Measurements from ENCODE around the gene IDS. TPM values are rescaled to one million over a fixed set of nuclear protein-coding genes. Genes with fewer than 3 reads are reported as not detected.
"Not testable (repeated sequence)": the region's sequence is repeated elsewhere in the genome, so short reads cannot be mapped to it uniquely, and the experiment has no call there.

IDS gene
- total RNA-seq, 1 donor from 2014 or later: 54.0 TPM

GRCh38 chrX:149491812-149492211 lies 13.3 kb downstream of the IDS start:
- no peak for TF ChIP-seq CTCF (conservative IDR thresholded peaks at IDR 0.05; ENCODE audit: low read depth, low read length)
- DNase-seq (ENCODE audit: low read depth): no peak
- no peak overlapping the region for H3K4me3 ChIP-seq (ENCODE audit: low read depth, low read length)

DNA sequence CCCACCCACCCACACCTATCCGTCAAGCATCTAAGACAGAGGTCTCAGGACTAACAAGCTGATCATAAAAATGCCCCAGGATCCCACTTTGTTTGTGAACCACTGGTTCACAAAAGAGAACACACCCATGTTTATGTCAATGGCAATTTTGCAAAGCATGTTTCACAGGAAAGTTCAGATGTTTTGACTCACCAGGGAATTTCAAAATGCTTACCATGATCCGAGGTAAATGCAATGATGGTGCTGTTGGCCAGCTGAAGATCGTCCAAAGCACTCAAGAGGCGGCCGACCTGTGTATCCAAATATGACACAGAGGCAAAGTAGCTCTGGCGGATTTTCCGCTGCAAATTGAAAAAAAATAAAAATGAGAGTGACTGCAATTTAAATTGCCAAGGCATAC lies 15.0 kb downstream of the IDS start:
- TF ChIP-seq CTCF (conservative IDR thresholded peaks at IDR 0.05; ENCODE audit: low read depth, low read length): no peak
- no peak overlapping the region for H3K4me3 ChIP-seq (ENCODE audit: low read depth, low read length)
- DNase-seq (ENCODE audit: low read depth): no peak

DNA sequence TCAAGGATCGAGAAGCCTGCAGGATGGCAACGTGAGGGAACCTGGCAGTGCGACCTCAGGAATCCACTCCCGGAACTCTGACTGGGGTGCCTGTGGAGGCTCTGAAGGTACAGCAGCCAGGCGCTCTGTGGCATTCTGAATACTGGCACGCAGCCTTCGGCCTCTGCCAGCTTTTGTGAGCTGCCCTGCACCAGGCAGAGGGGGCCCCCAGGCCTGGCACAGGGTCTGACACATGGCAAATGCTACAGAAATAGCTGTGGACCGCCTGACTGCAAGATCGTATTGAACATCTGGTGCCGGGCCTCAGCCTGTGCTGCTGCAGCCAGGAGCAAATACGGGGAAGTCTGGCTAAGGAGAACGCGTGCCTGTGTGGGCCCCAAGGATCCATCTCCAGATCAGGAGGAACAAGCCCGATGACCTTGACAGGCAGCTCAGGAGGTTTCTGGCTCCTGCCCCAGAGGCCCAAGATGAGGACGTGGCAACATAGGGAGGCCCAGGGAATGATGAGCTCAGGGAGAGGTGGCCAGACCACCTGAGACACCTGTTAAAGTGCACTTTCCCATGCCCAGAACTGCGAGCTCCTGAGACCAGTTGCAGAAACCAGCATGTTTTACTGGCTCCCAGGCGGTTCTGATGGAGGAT lies 16.6 kb downstream of the IDS start:
- not testable (repeated sequence) for DNase-seq (ENCODE audit: low read depth); H3K4me3 ChIP-seq (ENCODE audit: low read depth, low read length)

GRCh38 chrX:149488008-149488407 lies 17.1 kb downstream of the IDS start:
- not testable (repeated sequence) for H3K4me3 ChIP-seq (ENCODE audit: low read depth, low read length); DNase-seq (ENCODE audit: low read depth)

DNA sequence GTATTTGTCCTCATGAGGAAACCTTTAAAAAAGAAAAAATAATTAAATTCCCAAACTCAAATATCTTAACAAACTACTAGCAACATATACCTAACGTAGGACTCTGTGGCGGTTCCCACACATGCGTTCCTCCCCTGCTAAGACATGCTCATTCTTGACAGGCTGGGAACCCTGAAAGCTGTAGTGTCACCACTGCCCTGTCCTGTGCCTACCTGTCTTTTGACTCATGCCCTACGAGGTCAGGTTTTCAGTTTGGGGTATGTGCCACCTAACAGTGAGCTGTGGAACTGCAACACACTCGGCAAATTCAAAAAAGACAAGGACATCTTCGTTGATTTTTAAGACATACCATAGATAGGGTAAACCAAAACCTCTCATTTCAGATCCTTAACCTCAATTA lies 17.8 kb downstream of the IDS start:
- no peak overlapping the region for H3K4me3 ChIP-seq (ENCODE audit: low read depth, low read length)
- peak; percentile 44 for TF ChIP-seq CTCF (conservative IDR thresholded peaks at IDR 0.05; ENCODE audit: low read depth, low read length)
- no peak for DNase-seq (ENCODE audit: low read depth)

- no peak for DNase-seq (ENCODE audit: low read depth)
- TF ChIP-seq CTCF (conservative IDR thresholded peaks at IDR 0.05; ENCODE audit: low read depth, low read length): no peak
- H3K4me3 ChIP-seq (ENCODE audit: low read depth, low read length): no peak overlapping the region
Measured at GRCh38 chrX:149476513-149476912, 28.6 kb downstream of the IDS start.

DNA sequence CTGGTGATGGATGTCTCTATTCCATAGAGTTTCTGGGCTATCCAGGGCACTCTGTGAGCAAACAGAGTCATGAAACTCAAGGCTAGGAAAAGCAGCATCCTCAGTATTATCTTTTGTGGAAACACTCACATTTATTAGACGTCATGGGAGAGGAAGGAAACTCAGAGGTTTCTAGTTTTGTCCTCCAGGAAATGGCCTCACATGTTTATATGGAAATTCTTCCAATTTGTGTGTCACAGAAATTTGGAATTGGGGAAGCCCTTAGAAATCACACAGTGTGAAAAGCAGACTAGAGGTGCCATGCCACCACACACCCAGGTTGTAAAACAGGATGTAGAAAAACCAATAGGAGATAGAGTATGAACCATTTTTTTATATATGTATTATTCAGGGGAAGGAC lies 31.1 kb downstream of the IDS start:
- no peak for TF ChIP-seq CTCF (conservative IDR thresholded peaks at IDR 0.05; ENCODE audit: low read depth, low read length)
- no peak for DNase-seq (ENCODE audit: low read depth)
- H3K4me3 ChIP-seq (ENCODE audit: low read depth, low read length): no peak overlapping the region

DNA sequence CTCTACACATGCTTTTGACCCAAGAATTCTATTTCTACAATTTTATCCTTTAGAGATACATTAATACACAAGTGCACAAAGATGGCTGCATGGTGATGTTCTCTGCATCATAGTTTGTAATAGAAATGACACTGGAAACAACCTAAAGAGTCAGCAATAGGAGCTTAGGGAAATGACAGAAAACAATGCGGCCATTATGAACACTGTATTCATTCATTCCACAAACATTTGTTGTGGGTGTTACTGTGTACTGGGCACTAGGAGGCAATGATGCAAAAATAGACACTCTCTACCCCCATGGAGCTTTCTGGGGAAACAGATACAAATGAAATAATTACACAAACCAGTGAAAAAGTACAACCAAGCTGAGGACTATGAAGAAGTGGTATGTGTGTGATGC lies 32.0 kb downstream of the IDS start:
- no peak overlapping the region for H3K4me3 ChIP-seq (ENCODE audit: low read depth, low read length)
- no peak for DNase-seq (ENCODE audit: low read depth)
- no peak for TF ChIP-seq CTCF (conservative IDR thresholded peaks at IDR 0.05; ENCODE audit: low read depth, low read length)
